ENCODE results near the gene RAB42.
"Not testable (repeated sequence)": the region's sequence is repeated elsewhere in the genome, so short reads cannot be mapped to it uniquely, and the experiment has no call there.

- not testable (repeated sequence) for TF ChIP-seq EZH2 (IDR thresholded peaks at IDR 0.05; ENCODE audit: insufficient read depth, poor library complexity, severe bottlenecking); EZH2phosphoT487 (IDR thresholded peaks at IDR 0.05; ENCODE audit: insufficient read depth, low read depth)
Measured at GRCh38 chr1:28596276-28596675, 4.2 kb downstream of the RAB42 start.
